HG02642 (cell line): ENCODE data around the gene GSTM2.
A peak's percentile ranks its signal among the peaks of the same experiment; 100 is the strongest.

Source experiments
- ATAC-seq: cut with Tn5 transposase; IDR thresholded peaks from one replicate; pipeline ENCODE4 v1.9.1; 2021; ENCODE audit warnings: mild to moderate bottlenecking; ENCODE audit not compliant: unreplicated experiment, poor library complexity

Gene GSTM2

DNA sequence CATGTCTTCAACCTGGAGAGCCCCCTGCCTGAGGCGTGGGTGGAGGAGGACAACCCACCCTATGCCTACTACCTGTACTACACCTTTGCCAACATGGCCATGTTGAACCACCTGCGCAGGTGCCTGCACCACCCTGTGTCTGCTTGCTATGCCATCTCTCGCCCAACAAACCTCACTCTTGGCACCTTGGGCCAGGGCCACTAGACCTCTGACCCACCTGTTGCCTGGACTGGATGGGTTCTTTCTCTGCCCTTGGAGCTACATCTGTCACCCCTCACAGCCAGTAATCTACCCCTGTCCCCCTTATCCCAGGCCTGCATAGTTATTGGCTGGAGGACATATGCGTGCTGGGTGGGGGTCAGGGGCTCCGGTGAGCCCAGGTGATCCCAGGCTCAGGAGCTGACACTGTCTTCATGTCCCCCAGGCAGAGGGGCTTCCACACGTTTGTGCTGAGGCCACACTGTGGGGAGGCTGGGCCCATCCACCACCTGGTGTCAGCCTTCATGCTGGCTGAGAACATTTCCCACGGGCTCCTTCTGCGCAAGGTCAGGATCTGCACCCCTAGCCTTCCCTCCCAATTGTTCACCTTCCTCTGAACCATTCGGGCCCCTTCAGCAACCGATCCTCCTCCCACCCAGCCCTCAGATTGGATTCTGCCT is 38.4 kb upstream of the GSTM2 start:
- ATAC-seq: no peak

DNA sequence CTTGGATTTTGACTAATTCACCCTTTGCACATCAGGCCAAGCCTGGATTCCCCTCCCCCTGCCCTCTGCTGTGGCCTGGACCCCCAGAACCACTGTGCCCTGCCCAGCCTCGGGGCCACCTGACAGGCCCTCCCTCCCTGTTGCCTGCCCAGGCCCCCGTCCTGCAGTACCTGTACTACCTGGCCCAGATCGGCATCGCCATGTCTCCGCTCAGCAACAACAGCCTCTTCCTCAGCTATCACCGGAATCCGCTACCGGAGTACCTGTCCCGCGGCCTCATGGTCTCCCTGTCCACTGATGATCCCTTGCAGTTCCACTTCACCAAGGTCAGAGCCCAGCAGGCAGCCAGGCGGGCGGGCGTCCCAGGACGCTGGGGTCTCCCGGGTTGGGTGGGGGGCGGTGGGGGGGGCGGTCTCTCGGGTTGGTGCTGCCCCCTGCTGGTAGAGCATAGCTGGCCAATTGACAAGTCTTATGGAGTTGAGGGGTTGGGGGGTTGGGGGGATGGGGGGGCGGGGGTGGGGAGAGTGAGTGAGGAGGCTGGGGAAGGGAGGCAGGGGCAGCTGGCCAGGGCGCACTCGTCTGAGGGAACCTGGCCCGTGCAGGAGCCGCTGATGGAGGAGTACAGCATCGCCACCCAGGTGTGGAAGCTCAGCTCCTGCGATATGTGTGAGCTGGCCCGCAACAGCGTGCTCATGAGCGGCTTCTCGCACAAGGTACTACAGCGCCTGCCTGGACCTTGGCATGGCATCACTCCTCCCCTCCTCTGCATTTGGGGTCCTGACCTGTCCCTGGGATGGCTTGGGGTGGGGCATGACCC is 37.6 kb upstream of the GSTM2 start:
- no peak for ATAC-seq

DNA sequence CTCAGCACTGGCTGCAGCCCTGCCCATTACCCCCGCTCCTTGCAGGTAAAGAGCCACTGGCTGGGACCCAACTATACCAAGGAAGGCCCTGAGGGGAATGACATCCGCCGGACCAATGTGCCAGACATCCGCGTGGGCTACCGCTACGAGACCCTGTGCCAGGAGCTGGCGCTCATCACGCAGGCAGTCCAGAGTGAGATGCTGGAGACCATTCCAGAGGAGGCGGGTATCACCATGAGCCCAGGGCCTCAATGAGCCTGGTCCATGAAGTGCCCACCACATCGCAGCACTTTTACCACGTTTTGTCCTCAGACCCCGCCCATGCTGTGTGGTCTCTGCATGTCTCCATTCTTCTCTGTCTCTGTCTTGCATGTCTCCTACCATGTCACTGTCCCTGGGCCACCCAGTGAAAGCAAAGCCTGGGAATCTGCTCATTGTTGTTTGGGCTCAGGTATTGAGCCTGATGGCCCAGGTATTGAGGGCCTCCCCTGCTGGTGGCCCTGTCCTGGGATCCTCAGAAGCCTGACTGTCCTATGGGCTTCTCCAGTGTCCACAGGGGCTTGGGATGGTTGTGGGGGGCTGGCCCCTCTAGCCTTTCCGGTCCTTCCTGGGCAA is 36.9 kb upstream of the GSTM2 start:
- no peak for ATAC-seq

DNA sequence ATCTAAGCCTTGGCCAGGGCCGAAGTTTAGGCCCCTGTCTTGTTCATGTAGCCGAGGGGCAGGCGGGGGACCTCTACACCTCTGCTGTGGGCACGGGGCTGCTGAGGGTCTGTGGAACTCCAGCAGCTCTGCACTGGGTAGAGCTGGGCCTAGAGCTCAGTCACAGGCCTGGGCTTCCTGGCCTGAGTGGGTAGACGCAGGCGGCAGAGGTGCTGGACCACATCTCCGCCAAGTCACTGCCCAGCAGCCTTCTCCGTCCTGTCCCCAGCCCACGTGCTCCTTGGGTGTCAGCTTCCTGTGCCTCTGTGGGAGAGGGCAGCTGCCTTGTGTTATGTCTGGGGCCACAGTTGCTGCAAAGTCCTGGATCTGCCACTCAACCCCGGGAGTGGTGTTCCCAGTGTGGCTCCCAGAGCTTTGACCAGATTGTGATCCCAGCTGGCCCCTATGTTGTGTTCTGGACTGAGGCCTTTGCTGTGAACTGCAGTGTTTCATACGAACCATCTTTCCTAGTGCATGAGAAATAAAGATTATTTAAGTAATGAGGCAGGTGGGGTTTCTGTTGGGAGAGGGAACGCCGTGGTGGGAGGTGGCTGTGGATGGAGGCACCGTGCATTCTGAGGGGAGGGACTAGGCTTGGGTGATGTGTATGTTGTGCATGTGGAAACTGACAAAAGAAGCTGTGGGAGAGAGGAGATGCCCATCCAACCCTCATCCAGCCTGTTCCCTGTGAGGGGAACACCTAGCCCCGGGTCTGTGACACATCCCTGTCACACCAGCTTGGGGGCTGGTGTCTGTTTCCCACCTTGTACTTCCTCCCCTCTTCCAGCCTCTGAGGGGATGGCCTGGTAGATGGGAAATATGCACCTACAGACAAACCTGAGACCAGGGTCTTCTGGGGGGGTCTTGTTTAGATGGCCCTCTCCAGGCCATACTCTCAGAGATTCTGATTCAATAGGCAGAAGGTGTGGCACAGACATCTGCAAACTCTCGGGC is 36.0 kb upstream of the GSTM2 start:
- no peak for ATAC-seq

DNA sequence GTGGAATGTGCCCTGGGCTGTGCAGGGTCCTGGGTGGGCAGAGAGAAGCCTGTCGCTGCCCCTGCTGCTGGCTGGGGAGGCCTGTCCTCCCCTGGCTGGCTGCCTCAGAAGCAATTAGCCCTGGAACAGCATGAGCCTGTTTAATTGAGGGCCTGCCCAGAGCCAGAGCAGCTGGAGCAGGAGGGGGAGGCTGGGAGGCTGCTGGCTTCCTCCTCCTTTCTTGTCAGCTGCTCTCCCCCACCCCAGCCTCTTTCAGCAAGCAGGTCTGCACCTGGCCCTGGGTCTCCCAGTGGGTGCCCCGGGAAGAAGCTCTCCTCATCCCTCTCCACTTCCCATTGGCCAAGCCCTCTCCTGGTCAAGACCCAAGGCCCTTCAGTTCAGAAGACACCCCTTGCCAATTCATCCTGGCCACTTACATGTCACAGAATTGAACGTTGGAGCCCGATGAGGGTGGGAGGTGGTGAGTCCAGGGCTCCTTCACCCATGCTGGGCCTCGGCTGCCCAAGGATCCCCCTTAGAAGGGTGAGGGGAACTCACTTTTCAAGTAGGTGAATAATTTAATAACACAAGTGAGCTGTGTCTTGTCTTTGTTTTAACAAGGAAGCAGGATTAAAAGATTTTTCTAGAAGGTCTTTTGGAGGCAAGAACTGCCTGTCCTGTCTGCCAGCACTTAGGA is 35.0 kb upstream of the GSTM2 start:
- ATAC-seq: no peak

DNA sequence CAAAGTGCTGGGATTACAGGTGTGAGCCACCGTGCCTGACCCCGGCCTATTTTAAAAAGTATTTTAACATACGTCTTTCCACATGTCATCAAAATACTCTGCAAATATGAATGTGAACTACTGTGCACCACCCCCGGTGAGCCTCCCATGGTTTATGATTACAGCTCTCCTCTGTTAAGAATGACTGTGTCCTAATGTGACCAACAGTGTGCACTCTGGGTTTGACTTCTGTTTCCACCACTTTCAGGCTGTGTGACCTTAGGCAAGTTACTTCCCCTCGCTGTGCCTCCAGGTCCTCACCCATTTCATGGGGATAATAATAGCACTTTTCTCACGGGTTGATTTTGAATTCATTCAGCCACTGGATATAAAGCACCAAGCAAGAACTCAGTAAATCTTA is 33.6 kb upstream of the GSTM2 start:
- no peak for ATAC-seq

DNA sequence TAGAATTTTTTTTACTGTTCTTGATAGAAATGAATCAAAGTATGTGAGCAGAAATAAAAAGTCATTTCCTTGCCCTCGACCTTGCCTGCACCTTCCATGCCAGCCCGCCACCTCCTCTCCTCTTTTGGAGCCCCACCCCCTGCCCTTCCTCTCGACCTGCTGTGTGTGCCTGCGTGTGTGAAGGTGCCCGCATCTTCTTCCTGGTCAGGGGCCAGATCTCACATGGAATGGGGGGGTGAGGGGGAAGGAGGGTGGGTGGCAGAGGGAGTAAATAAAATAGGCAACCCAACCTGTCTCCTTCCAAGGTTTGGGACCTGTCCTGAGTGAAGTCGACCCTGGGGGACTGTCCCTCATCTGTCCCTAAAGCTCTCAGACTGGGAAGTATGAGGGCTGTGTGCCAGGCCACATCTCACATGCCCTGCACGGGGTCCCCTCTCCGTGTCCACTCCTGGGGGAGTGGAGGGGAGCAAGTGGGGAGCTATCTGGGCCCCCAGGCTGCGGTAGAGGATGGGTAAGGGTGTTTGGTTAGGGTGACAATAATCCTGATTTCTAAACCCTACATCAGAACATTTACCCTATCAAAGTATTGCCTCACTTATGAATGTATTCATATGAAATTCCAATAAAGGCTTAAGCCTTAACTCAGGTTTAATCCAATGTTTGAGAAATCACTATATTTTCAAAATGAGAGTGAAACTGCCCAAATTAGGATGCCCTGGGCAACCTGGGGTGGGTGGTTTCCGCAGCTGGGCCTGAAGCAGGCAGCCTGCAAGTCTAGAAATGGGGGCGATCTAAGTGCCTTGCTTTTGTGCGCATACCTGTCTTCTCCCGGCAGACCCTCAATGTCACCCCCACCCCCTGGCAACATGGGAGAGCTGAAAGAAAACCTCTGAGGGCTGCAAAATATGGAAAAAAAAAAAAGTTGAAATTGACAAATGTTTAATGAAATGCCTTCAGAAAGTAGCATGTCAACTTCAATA is 32.8 kb upstream of the GSTM2 start:
- no peak for ATAC-seq

DNA sequence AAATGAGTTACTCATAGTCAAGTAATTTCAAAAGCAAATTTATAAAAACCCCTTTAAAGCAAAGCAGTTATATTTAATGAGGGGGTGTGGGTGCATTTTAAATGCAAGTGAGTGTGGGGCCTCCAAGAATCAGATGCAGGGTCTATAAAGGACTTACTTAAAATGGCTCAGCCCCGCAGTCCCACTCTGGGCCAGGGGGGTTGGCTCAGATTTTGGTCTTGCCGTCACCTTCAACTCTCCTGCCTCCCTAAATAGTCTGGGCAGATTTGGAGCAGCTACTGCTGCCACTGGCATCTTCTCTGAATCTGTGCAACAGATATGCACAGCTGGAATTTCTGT is 32.0 kb upstream of the GSTM2 start:
- ATAC-seq: no peak

DNA sequence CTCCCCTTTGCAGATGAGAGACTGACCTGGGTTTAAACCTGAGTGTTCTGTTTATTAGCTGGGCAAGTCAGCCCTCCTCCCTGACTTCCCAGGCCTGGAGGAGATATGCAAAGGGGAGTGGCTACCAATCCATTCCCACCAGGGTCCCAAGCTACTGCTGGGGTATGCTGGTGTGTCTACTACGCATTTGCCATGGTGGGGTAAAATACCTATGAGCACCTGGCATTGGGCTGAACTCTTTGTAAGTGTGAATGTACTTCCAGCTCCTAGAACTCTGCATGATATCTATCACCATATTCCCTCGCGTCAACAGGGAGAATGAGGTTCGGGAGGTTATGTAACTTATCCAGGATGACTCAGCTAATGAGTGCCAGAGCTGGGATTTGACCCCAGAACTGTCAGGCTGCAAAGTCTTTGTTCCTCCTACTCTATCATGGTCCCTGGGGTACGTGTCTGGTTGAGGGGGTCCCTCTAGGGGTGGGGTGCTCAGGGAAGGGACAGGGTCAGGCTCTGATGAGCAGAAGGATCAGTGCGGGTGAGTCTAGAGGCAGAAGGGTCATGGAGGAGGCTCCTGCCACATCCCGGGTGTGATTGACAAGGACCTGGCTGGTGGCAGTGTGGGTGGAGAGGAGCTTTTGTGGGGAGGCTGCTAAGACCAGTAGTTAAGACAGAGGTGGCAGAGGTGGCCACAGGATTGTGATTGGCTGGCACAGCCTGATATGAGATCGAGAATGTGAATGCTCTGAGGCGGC is 31.5 kb upstream of the GSTM2 start:
- ATAC-seq: no peak

DNA sequence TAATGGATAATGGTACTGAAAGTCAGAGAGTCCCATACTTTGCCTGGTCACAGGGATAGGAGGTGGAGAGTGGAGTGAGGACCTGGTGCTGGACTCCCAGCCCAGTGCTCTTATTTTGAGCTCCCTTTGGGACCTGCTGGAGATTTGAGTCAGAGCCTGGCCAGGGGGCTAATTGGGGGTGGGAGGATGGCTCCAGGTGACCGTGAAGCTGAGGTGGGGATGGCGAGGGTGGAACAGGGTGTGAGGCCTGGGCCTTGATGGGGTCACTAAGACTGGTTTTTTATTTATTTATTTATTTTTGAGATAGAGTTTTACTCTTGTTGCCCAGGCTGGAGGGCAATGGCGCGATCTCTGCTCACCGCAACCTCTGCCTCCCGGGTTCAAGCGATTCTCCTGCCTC is 30.4 kb upstream of the GSTM2 start:
- ATAC-seq: no peak

DNA sequence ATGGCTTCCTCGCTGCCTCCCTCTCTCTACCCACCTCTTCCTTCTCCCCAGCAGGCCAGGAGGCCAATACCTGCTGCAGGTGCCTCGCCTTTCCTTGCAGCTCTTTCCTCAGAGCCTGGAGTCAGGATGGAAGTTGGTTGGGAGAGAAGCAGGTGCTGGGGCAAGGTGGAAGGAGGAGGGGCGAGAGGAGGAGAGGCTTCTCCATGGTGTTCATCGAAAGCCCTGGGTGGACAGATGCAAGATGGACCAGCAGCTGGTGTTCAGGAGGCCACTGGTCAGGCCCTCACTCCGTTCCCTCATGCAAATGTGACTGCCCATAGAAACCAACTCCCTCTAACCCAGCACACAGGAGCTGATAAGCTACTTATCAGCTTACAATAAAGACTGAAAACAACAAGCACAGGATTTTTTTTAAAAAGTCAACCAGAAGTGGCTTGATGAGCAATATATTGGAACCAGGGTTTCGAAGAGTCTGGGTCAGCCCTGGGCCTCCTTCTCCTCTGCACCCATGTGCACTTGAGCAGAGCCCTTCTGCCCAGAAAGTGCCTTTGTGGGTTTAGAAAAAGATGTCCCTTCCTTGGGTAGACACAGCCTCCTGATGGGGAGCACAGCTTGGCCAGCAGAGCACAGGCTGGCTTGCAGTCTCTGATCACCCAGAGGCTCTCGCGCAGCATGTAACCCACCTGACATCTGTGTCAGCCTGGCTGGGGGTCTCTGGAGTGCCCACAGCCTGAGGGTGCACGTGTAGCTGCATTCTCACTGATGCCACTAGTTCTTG is 28.6 kb upstream of the GSTM2 start:
- ATAC-seq: no peak

DNA sequence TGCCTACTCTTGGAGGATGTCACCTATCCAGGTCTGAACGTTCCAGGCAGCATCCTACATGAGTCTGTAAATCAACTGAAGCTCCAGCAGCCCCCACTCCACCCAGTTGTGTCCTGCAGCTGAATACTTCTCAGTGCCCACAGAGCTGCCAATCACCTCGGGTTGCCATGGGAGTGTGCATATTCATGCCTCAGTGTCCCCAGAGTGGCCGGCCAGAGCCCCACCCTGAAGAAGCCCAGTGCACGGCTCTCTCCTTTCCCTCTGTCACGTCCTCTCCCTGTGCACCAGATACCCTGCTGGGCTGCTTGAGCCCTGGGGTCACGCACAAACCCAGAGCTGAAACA is 28.0 kb upstream of the GSTM2 start:
- no peak for ATAC-seq

DNA sequence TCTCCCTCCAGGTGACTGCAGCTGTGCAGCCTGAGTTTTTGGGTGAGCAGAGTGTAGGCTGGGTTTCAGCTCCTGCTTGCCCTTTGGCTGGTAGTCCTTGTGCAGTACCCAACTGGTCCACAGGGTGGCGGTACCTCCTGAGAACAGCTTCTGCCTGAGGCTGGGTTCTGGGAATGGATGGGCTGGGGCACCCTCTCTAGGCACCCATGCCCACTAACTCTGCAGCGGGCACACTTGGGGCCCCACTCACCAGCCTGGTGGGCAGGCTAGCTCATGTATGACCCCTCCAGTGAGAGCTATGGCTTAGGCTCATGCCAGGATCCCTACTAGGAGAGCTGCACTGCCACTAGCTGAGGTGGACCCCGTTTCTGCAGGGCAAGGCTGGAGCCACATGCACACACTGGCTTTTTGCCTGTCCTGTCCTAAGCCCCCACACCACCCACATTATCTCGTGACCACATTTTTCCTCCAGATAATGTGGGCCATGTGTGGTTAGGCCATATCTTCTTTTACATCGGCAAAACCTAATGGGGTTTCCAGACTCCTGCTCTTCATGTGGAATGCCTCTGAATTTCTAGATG is 27.5 kb upstream of the GSTM2 start:
- ATAC-seq: peak; percentile 53

DNA sequence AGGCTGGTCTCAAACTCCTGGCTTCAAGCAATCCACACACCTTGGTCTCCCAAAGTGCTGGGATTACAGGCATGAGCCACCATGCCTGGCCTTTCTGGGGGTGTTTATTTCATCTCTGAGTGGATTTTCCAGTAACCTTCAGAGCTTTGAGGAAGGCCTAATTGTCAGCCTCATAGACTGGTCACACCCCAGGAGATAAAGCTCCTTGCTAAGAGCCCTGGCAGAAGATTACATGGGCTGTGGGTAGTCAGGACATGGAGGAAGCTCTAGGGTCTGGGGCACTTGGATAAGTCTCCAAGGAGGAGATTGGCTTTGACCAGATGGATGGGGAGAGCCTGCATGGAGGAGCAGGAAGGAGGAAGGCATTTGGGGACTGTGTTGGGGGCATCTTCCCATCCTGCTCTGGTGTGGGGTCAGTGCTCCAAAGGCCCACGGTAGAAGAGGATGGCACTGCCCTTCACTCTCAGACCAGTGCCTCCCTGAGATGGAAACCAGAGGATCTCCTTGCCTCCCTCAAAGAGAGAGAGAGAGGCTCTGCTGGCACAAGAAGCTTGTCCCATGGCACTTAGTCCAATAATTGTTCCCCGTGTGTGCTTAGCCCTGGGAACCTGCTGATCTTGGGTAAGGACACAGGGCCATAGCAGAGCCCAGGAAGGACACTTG is 26.6 kb upstream of the GSTM2 start:
- ATAC-seq: no peak

DNA sequence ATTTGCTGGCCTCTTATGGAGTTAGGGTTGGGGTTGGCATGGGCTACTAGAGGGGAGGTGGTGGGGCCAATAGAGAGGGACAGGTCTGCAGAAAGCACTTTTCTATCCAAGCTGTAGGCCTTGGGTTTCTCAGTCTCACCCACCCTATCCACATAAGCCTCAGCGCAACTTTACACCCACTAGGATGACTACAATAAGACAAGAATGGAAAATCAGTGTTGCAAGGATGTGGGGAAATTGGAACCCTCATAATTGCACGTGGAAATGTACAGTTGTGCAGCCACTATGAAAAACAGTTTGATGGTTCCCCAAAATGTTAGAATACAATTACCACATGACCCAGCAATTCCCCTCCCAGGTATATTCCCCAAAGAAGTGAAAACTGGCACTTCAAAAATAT is 26.0 kb upstream of the GSTM2 start:
- no peak for ATAC-seq

DNA sequence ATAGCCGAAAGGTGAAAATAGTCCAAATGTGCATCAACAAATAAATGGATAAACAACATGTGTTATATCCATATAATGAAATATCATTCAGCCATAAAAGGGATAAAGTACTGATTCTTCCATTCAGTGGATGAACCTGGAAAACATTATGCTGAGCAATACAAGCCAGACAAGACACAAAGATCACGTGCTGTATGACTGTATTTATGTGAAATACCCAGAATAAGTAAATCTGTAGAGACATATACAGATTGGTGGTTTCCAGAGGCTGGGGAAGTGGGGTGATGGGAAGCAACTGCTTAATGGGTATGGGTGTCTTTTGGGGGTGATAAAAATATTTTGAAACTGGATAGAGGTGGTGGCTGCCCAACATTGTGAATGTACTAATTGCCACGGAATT is 25.2 kb upstream of the GSTM2 start:
- ATAC-seq: no peak
